ENCODE data around the gene FRAS1.
"Not testable (repeated sequence)": the region's sequence is repeated elsewhere in the genome, so short reads cannot be mapped to it uniquely, and the experiment has no call there.

Gene FRAS1

DNA sequence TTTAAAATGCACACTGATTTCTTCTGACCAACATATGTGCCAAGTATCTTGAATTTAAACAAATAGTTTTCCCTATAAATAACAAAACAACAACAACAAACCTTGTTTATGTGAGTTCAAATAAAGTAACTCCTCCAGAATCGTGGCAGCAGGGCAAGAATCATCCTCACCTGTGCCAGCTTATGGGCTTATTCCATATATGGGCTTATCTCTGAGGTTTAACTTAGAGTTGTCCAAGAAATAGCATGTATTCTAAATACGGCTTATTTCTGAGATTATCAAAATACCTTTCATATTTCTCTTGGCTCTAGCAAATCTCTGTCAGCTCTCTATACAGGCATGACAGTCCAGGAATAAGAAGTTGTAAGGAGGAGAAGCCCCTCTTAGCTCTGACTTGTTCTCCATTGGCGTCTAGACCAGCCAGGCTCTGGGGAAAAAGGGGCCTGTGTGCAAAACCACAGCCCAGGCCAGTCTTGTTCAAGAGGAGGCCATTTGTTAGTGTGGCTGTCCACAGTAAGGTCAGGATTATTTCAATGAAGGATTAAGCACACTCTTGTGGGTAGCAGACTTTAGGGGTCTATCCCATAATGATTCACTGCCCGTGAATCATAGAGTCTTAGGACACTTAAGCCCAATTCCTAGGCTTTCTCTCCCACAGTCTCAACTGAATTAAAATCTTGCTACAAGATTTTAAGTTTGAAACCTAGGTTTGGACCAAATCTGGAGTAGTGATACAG is 63.2 kb downstream of the FRAS1 start:
- no peak for DNase-seq (ENCODE audit: low read depth in 3 of 3)

GRCh38 chr4:78121338-78121904 is 64.3 kb downstream of the FRAS1 start:
- no peak for DNase-seq (ENCODE audit: low read depth in 3 of 3)

DNA sequence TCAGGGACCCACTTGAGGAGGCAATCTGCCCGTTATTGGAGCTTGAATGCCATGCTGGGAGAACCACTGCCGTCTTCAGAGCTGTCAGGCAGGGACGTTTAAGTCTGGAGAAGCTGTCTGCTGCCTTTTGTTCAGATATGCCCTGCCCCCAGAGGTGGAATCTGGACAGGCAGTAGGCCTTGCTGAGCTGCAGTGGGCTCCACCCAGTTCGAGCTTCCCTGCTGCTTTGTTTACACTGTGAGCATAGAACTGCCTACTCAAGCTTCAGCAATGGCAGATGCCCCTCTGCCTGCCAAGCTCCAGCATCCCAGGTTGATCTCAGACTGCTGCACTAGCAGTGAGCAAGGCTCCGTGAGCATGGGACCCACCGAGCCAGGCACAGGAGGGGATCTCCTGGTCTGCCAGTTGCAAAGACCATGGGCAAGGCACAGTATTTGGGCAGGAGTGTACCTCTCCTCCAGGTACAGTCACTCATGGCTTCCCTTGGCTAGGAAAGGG is 68.8 kb downstream of the FRAS1 start:
- DNase-seq (ENCODE audit: low read depth in 3 of 3), result not testable (repeated sequence)

DNA sequence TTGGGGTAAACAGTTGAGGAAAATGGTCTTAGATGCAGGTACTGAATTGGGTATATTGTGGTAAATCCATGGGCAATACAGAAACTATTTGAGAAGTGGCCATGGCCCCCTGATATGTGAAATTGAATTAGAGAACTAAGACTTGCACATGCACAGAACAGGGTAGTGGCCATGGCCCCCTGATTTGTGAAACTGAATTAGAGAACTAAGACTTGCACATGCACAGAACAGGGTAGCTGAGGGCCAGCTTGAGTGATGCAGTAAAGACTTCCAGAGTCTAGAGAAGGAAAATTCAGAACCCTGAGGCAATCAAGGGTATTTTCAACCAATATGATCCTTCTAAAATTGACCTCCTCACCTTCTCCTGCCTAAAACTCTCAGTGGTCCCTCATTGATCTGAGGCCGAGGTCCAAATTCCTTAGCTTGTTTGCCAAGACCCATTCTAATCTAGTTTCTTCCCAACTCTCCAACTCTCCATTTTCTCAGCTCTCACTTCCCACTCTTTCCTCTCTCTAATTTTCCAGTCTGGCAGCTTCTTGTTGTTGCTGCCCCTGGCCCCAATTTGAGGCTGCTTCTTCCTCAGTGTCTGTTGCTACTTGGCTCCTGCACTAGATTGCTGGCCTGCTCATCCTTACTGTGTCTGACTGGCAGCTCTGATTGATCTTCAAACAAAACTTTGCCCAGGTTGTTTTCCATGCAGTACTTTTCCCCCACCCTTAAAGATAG is 72.4 kb downstream of the FRAS1 start:
- no peak for DNase-seq (ENCODE audit: low read depth in 3 of 3)

DNA sequence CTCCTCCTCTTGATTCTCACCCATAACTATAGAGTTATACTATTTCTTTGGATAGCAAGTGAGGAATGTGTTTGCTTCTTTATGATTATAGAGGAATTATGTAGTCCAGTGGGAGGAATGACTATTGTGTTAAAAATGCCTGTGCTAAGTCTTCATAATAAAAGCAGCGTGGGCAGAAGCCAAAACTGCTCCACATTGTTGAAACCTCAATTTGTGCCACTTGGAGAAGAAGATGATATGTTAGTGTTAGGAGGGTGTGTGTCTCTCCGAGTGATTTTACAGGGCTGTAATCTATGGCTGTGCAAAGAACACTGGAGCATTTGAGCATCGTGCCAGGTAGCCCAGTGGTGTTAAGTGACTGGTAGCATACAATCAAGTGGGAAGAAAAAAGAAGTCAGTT is 74.3 kb downstream of the FRAS1 start:
- no peak for DNase-seq (ENCODE audit: low read depth in 3 of 3)

DNA sequence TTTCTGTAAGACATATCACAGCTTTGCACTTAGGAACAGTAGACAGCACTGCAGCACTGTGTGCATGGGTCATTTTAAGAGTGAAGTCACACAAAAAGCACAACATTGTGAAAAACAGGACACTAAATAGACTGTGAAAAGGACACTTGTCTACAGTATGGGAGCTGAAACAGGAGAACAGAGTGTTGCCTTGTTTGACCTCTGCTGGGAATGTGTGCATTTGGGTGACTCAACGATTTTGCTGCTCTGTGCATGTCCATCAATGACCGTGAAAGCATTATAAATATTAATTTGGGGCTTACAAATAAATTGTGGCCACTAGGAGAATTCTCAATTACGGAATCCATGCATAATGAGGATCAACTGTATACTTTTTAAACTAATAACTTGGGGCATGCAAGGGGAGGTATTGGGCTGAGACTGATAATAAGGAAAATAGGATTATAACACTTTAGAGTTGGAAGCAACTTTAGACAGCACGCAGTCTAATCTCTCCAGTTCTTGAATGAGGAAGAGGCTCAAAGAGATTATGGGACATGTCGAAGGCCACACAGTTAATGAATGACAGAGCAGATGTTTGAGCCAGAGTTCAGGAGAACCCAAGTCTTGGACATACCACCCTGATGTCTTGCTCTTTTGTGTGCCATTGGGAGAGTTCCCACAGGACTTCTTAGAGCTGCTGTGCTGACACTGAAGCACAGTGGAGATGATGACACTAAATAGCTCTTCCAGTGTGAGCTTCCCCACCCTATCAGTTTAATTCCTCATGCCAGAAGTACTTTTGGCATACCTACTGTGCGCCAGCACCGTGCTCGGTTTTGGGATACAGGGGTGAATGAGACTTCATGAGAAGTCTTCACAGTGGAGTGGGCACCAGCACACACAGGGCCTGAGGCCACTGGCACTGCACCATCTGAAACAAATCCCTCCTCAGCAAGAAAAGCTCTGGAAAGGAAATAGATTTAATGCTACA is 79.3 kb downstream of the FRAS1 start:
- no peak for DNase-seq (ENCODE audit: low read depth in 3 of 3)

DNA sequence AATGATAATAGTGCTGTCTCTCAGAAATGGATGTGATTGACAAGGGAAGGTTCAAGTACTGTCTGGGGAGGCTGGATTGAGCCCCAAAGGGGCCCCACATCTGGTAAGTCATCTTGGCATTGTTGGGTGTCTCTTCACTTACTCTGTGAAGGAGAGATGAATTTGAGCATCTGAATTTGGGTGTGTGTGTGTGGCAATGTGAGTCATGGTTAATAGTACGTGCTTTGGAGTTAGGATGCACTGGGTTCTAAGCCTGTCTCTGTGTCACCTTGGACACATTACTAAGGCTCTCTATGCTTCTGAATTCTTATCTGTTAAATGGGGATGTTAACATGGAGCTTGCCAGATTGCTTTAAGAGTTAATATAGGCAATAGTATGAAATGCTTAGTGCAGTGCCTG is 80.4 kb downstream of the FRAS1 start:
- DNase-seq (ENCODE audit: low read depth in 3 of 3), result no peak

GRCh38 chr4:78138252-78138651 is 81.1 kb downstream of the FRAS1 start:
- DNase-seq (ENCODE audit: low read depth in 3 of 3), result no peak

DNA sequence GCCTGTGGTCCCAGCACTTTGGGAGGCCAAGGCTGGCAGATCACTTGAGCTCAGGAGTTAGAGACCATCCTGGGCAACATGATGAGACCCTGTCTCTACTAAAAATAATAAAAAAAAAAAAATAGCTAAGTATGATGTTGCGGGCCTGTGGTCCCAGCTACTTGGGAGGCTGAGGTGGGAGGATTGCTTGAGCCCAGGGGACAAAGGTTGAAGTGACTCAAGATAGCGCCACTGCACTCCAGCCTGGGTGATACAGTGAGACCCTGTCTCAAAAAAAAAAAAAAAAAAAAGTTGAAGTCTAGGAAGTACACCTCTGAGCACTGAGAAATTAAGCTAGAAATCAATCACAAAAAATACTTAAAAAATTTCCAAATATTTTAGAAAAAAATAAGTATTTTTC is 86.5 kb downstream of the FRAS1 start:
- DNase-seq (ENCODE audit: low read depth in 3 of 3), result no peak

DNA sequence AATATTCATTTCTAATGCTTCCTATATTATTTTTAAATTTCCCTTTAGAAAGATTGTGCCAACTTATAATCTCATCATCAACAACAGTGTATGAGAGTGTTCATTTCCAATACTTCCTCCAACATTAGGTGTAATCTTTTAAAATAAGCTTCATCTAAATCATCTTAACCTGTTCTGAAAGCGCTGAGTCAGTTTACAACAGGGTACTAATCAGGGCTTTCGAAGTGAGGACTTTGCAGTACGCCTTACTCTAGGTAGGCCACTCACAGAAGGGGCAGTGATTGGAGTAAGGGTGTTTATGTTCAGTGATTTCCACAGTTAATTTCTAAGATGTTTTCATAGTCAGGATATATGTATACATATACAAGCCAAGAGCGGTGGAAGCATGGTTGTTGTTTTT is 87.9 kb downstream of the FRAS1 start:
- DNase-seq (ENCODE audit: low read depth in 3 of 3), result no peak

GRCh38 chr4:78145622-78146021 is 88.5 kb downstream of the FRAS1 start:
- no peak for DNase-seq (ENCODE audit: low read depth in 3 of 3)

DNA sequence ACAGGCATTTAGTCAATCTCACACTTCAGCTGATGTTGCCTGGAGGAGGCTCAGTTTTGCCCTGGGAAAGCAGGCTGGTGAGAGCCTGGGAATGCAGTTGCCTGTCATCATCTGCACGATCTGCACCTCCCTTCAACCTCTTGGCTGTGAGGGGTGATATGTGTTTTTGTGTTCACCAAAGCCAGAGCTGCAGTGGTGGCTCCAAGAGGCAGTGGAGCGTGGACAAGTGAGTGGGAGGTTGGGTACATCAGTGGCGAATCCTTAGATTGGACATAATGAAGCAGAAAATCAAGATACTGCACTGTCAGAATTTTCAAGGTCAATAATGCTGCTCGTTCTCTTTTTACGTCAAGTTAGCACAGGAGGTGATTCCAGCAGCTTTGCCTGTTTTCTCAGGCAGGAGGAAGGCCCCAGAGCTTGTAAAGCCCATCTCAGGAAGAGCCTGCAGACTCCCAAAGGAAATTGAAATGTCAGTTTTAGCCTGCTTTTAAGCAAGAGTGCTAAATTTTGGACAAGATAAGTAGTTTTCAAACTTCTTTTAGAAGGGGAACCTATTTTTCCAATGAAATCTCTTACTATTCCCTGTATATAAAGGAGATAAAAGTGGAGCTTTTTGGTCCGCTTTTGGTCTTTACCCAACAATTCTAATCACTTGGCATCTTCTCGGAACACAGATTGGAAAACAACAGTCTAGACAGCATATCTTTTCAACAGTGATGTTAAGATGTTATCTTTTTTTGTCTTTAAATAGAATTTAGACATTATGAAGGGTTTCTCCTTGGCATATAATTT is 92.8 kb downstream of the FRAS1 start:
- no peak for DNase-seq (ENCODE audit: low read depth in 3 of 3)

DNA sequence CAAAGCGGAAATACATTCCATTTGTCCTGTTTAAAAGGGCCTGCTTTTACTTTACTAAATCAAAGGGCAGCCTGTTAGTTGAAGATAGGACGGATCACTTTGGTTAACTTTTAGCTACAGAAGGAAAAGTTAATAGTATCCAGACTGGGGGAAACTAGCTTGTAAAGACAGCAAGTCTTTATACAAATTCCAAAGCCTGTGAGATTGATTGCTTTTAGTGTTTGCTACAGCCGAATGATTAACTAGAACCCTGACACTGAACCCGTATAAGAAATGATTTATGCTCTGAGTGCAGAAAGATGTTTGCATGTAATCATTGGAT is 93.4 kb downstream of the FRAS1 start:
- DNase-seq (ENCODE audit: low read depth in 3 of 3), result no peak

DNA sequence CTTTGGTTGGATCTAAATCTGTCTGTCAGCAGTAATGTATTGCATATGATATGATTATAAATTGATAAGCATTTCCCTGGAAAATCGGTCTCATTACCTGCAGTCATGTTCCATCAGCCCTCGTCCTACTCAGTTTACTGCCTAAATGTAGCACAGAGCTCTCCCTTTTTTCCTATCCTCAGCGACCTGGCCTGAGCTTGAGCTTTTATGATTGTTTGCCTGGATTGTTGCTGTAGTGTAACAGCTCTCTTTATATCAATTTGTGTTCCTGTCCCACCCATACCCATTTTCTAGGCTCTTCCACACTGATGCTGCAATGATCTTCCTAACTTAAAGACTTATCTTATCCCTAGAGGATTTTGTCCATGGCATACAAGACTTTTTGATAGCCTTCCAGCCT is 95.7 kb downstream of the FRAS1 start:
- no peak for DNase-seq (ENCODE audit: low read depth in 3 of 3)

GRCh38 chr4:78154972-78155590 is 98.0 kb downstream of the FRAS1 start:
- DNase-seq (ENCODE audit: low read depth in 3 of 3), result no peak

- no peak for DNase-seq (ENCODE audit: low read depth in 3 of 3)
Measured at GRCh38 chr4:78155616-78156105, 98.5 kb downstream of the FRAS1 start.

DNA sequence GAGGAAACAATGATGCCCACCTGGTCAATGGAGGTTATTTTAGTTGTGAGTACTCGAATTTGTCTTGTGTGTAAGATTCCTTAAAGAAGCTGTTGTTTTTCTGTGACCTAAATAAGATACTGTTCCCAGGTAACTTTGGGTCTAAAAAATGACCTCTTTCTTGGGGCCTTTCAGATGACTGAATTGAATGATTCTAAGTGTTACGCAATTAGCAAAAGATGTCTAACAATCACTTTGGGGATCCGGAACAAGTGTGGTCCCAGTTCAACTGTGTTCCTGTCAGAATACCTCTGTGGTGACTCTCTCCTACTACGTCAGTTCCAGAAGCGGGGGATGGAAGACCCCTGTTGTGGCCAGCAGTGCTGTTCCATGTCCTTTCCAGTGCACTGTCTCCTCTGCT is 99.4 kb downstream of the FRAS1 start:
- no peak for DNase-seq (ENCODE audit: low read depth in 3 of 3)

DNA sequence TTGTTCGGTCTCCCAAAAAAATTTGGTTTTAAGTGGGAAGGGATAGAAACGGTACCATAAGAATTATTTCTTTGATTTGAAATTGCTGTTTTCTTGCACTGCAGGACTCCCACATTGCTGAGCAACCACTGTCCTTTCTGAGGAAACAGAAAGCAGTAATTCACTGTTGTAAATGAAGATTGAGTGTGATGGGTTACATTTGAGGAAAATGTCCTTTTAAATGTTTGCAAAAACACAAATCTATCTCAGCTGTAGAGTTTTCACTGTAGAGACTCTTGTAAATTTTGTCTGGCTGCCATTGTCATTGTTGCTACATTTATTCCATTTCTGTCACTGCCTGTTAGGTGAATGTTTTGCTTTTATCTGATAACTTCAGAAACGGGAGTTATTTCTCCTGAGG is 105.2 kb downstream of the FRAS1 start:
- DNase-seq (ENCODE audit: low read depth in 3 of 3), result no peak

DNA sequence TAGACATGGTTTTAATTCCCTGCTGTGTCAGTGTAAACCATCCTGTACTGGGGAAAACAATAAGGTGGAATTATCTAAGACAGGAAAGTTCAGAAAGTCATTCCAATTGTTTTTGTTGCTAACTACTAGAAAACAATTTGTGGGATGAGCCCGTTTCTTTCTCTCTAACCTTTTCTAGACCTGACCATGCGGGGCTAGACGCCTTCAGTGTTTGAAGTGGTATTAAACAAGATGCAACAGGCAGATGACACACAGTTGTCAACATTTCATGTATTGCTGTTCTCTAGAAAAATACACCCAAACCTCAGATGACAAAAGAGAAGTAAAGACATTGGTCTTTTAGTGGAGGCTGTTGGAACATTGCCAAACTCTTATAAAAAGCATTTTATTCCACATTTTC is 105.7 kb downstream of the FRAS1 start:
- DNase-seq (ENCODE audit: low read depth in 3 of 3), result no peak

- DNase-seq (ENCODE audit: low read depth in 3 of 3), result no peak
Measured at GRCh38 chr4:78165758-78166157, 108.6 kb downstream of the FRAS1 start.

- DNase-seq (ENCODE audit: low read depth in 3 of 3), result no peak
Measured at GRCh38 chr4:78166622-78167021, 109.5 kb downstream of the FRAS1 start.

All from stimulated activated CD4-positive, alpha-beta T cell treated with anti-CD3 and anti-CD28 coated beads, TNF-alpha, amount 100 ng/mL, for 48 hours (primary cell).